GM23248 (cell line): ENCODE data around the gene ALOX5.
"Not testable (repeated sequence)": the region's sequence is repeated elsewhere in the genome, so short reads cannot be mapped to it uniquely, and the experiment has no call there.

Experiments
- EZH2 ChIP-seq: fragments of 200-600 bp; sonication (generic); IDR thresholded peaks from 2 replicates; pipeline ENCODE4 v1.6.1; 2018; ENCODE audit warnings: antibody characterized with exemption, mild to moderate bottlenecking; ENCODE audit not compliant: insufficient read depth, poor library complexity, severe bottlenecking
- EZH2phosphoT487 ChIP-seq: fragments of 200-600 bp; sonication (generic); IDR thresholded peaks from 2 replicates; pipeline ENCODE4 v1.6.1; 2018; ENCODE audit warnings: antibody characterized with exemption, moderate library complexity, mild to moderate bottlenecking, low read depth; ENCODE audit not compliant: insufficient read depth

DNA sequence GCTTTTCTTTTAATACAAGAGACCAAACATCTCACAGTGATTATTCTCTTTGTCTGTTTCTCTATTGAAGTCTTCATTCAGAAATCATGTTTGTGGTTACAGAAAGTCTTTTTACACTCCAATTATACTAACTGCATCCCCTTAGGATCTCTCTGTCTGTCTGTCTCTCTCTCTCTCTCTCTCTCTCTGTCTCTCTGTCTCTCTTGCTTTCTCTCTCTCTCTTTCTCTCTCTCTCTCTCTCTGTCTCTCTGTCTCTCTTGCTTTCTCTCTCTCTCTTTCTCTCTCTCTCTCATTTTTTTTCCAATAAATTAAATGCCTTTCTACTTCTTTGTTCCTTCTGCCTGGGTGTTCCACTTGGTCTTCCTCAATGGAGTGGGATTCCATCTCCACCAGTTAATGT lies 35.3 kb downstream of the ALOX5 start:
- not testable (repeated sequence) for TF ChIP-seq EZH2, EZH2phosphoT487
